SU-DHL-6 (cell line): Measurements from ENCODE around the gene PPP1R14C.

ENCODE experiments used
- EZH2phosphoT487 ChIP-seq: fragments of 200-600 bp; sonication (generic), shearing (Covaris generic); conservative IDR thresholded peaks from 2 replicates; pipeline ENCODE4 v1.6.1; 2018; ENCODE audit warnings: mild to moderate bottlenecking, antibody characterized with exemption, low read length, moderate library complexity, mixed read lengths
- TF ChIP-seq, protein P1 (sequence below): fragments of 200-600 bp; sonication (generic); IDR thresholded peaks from one replicate; pipeline ENCODE4 v1.5.1; 2017; ENCODE audit warnings: antibody characterized with exemption, mild to moderate bottlenecking, low read length, moderate library complexity; ENCODE audit not compliant: insufficient read depth, poor library complexity, severe bottlenecking

- TF ChIP-seq, protein P1, sequence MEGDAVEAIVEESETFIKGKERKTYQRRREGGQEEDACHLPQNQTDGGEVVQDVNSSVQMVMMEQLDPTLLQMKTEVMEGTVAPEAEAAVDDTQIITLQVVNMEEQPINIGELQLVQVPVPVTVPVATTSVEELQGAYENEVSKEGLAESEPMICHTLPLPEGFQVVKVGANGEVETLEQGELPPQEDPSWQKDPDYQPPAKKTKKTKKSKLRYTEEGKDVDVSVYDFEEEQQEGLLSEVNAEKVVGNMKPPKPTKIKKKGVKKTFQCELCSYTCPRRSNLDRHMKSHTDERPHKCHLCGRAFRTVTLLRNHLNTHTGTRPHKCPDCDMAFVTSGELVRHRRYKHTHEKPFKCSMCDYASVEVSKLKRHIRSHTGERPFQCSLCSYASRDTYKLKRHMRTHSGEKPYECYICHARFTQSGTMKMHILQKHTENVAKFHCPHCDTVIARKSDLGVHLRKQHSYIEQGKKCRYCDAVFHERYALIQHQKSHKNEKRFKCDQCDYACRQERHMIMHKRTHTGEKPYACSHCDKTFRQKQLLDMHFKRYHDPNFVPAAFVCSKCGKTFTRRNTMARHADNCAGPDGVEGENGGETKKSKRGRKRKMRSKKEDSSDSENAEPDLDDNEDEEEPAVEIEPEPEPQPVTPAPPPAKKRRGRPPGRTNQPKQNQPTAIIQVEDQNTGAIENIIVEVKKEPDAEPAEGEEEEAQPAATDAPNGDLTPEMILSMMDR: no peak
- TF ChIP-seq EZH2phosphoT487: no peak
Measured at GRCh38 chr6:150198532-150198931, 55.7 kb downstream of the PPP1R14C start.
